ENCODE results near the gene RTL9. TPM values are rescaled to one million over a fixed set of nuclear protein-coding genes. Genes with fewer than 3 reads are reported as not detected.
"Not testable (repeated sequence)": the region's sequence is repeated elsewhere in the genome, so short reads cannot be mapped to it uniquely, and the experiment has no call there.

Gene RTL9
- total RNA-seq, 1 donor from 2014 or later = under 0.01 TPM

- no peaks in the 10 kb centered on the region for H3K27me3 ChIP-seq (ENCODE audit: control insufficient read depth, insufficient read depth, low read length)
- H3K4me3 ChIP-seq (ENCODE audit: low read depth, low read length) = no peak overlapping the region
- H3K36me3 ChIP-seq (ENCODE audit: control insufficient read depth, insufficient read depth, low read length) = no peaks in the 10 kb centered on the region
- TF ChIP-seq CTCF (IDR thresholded peaks at IDR 0.05; ENCODE audit: insufficient read depth, low read length, poor library complexity, severe bottlenecking) = no peak
- DNase-seq (ENCODE audit: low read depth) = no peak
Observed at GRCh38 chrX:110331444-110332030, 27.1 kb upstream of the RTL9 start.

GRCh38 chrX:110333458-110333857 lies 25.2 kb upstream of the RTL9 start:
- not testable (repeated sequence) for DNase-seq (ENCODE audit: low read depth); H3K4me3 ChIP-seq (ENCODE audit: low read depth, low read length); H3K27me3 ChIP-seq (ENCODE audit: control insufficient read depth, insufficient read depth, low read length); H3K36me3 ChIP-seq (ENCODE audit: control insufficient read depth, insufficient read depth, low read length)

- Histone ChIP-seq H3K4me3 (ENCODE audit: low read depth, low read length) (no peak overlapping the region), H3K27me3 (ENCODE audit: control insufficient read depth, insufficient read depth, low read length) (no peaks in the 10 kb centered on the region), H3K36me3 (ENCODE audit: control insufficient read depth, insufficient read depth, low read length) (no peaks in the 10 kb centered on the region)
- TF ChIP-seq CTCF (IDR thresholded peaks at IDR 0.05; ENCODE audit: insufficient read depth, low read length, poor library complexity, severe bottlenecking) = no peak
- DNase-seq (ENCODE audit: low read depth) = no peak
Observed at GRCh38 chrX:110338935-110339334, 19.7 kb upstream of the RTL9 start.

GRCh38 chrX:110341189-110342035 lies 17.2 kb upstream of the RTL9 start:
- no peak for TF ChIP-seq CTCF (IDR thresholded peaks at IDR 0.05; ENCODE audit: insufficient read depth, low read length, poor library complexity, severe bottlenecking)
- Histone ChIP-seq H3K27me3 (ENCODE audit: control insufficient read depth, insufficient read depth, low read length) (no peaks in the 10 kb centered on the region), H3K36me3 (ENCODE audit: control insufficient read depth, insufficient read depth, low read length) (no peaks in the 10 kb centered on the region), H3K4me3 (ENCODE audit: low read depth, low read length) (no peak overlapping the region)
- peak; percentile 26 for DNase-seq (ENCODE audit: low read depth)

GRCh38 chrX:110346681-110347080 lies 12.0 kb upstream of the RTL9 start:
- no peak overlapping the region for H3K4me3 ChIP-seq (ENCODE audit: low read depth, low read length)
- H3K27me3 ChIP-seq (ENCODE audit: control insufficient read depth, insufficient read depth, low read length) = no peaks in the 10 kb centered on the region
- TF ChIP-seq CTCF (IDR thresholded peaks at IDR 0.05; ENCODE audit: insufficient read depth, low read length, poor library complexity, severe bottlenecking) = no peak
- DNase-seq (ENCODE audit: low read depth) = no peak
- no peaks in the 10 kb centered on the region for H3K36me3 ChIP-seq (ENCODE audit: control insufficient read depth, insufficient read depth, low read length)

- DNase-seq (ENCODE audit: low read depth) = no peak
- no peaks in the 10 kb centered on the region for H3K36me3 ChIP-seq (ENCODE audit: control insufficient read depth, insufficient read depth, low read length)
- no peak overlapping the region for H3K4me3 ChIP-seq (ENCODE audit: low read depth, low read length)
- H3K27me3 ChIP-seq (ENCODE audit: control insufficient read depth, insufficient read depth, low read length) = no peaks in the 10 kb centered on the region
- TF ChIP-seq CTCF (IDR thresholded peaks at IDR 0.05; ENCODE audit: insufficient read depth, low read length, poor library complexity, severe bottlenecking) = no peak
Observed at GRCh38 chrX:110359273-110359672, 625 bp downstream of the RTL9 start.

Data from kidney epithelial cell (primary cell).